Ishikawa (cell line): ENCODE results near the gene APOL4.

Experiments used
- EP300 ChIP-seq: IDR thresholded peaks from 2 replicates; pipeline ENCODE4 v1.6.1; 2012; ENCODE audit warnings: borderline replicate concordance
- REST ChIP-seq: IDR thresholded peaks from 2 replicates; pipeline ENCODE4 v1.6.1; 2012; ENCODE audit warnings: low read depth, mild to moderate bottlenecking

DNA sequence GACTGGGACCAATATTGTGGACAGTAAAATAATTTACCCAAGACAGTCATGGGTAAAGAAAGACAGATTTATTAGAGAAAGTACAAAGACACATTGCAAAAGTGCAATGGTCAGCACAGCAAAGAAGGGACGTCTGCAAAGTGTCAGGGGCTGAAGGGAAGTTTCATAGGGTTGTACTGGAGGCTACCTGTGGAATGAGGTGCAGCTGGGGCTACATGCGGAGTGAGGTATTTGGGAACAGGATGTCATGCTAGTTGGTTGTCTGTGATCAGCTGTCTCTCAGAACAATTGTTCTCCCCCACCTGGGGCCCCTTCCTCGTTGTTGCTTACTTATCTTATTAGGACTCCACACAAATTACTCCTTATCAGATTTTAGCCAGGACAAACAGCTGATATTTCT is 29.7 kb downstream of the APOL4 start:
- no peak for TF ChIP-seq EP300
- TF ChIP-seq REST: no peak
